Activated CD4-positive, alpha-beta T cell treated with anti-CD3 and anti-CD28 coated beads, Interleukin-2, Interleukin-6, amounts not matched to agents 100 ng/mL and 50 ng/mL, durations not matched to agents 16 hours and 8 hours (primary cell): ENCODE data around the gene ARL5A.

Experiments
- DNase-seq: peaks from one replicate; pipeline ENCODE4 v3.0.0-alpha.2; 2020

Gene ARL5A

DNA sequence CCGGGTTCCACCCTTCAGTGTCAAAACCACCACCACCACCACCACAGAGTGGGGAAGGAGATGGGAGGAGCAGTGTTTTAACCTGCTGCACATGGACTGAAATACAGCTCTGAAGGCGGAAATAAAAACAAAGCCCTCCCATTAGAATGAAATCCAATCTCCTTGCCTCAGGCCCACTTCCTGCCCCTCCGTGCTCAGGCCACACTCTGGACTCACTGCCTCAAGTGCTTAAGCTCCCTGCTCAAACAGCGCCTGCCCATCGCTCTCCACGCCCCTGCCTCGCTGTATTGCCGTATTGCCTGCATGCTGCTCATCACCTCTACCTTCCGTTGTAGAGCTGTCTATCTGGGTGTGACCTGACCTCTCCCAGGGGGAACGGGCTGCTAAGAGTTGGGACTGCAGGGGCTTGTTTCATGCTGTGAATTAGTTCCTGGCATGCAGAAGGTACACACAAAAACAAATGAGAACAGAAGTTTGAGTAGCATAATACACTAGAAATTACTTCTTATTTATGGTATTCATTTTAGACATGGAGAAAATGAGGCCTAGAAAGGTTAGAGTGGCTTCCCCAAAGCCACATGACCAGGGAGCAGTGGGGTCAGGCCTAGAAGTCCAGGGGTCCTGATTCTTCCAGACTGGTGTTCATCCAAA is 62.3 kb downstream of the ARL5A start:
- DNase-seq = no peak

- no peak for DNase-seq
Measured at GRCh38 chr2:151762694-151763093, 65.5 kb downstream of the ARL5A start.

- no peak for DNase-seq
Measured at GRCh38 chr2:151761687-151762086, 66.5 kb downstream of the ARL5A start.

GRCh38 chr2:151761193-151761592 is 67.0 kb downstream of the ARL5A start:
- DNase-seq = no peak

- no peak for DNase-seq
Measured at GRCh38 chr2:151760139-151760650, 68.0 kb downstream of the ARL5A start.

- DNase-seq = no peak
Measured at GRCh38 chr2:151758744-151759143, 69.5 kb downstream of the ARL5A start.

- no peak for DNase-seq
Measured at GRCh38 chr2:151757861-151758260, 70.4 kb downstream of the ARL5A start.

GRCh38 chr2:151756820-151757219 is 71.4 kb downstream of the ARL5A start:
- DNase-seq = no peak

DNA sequence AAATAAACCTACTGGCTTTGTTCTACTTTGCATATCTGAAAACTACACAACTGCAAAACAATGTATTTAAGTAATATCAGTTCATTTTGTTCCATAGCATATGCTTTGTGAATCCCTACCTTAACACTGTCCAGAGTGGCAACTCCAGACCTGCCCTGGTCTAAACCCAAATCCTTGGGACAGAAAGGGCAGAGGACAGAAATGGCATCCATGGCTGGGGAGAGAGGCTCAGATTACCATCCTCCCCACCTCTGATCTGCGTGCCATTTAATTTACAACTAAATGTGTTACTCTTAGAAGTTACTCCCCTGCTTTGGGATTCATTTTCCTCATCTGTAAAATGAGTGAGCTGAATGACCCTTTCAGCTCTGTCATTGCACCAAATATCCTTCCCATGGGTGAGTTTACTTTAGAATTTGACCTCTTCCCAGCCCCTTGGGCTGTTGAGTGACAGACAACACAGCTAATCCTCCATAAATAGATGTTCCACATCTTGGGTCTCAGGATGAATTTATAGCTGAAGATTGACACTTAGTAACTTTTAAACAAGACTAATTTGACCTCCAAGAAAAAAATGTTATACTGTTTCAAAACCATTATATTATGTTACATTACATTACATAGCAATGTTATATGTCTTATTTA is 73.8 kb downstream of the ARL5A start:
- no peak for DNase-seq

- DNase-seq = no peak
Measured at GRCh38 chr2:151753540-151753939, 74.7 kb downstream of the ARL5A start.
